NCI-H128 (cell line): ENCODE data around the gene NPC1L1.

ENCODE experiments used
- DNase-seq: peaks from one replicate; lab custom pipeline; 2025; ENCODE audit not compliant: unreplicated experiment; lab: John Stamatoyannopoulos, UW

NPC1L1 gene

DNA sequence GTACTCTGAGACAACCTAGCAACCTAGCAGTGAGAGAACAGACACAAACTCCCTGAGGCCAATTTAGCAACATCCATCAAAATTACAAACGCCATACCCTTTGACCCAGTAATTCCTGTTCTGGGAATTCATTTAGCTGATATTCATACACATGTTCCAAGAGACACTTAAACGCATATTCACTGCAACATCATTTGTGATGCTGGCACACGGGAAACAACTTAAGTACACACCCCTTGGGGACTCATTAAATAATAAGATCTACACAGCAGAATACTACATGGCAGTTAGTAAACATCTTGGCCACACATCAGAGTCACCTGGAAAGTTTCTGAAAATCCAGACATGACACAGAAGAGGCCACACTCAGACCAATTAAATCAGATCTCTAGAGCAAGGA lies 68.3 kb downstream of the NPC1L1 start:
- no peak for DNase-seq

DNA sequence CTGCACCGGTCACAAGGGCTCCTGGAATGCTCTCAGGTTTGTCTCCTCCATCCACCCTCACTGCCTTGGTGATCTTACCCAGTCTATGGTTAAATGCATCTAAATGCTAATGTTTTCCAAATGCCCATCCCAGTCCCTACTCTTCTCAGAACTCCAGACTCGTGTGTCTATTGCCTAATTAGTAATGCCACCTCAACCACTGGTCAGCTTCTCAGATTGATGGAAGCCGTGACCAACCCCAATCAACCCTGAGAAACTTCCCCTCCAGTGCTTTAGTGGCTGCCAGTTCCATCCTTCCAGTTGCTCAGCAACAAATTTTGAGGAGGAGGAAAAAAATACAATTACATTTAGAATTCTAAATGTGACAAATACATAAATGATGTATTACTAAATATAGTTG lies 69.3 kb downstream of the NPC1L1 start:
- no peak for DNase-seq

DNA sequence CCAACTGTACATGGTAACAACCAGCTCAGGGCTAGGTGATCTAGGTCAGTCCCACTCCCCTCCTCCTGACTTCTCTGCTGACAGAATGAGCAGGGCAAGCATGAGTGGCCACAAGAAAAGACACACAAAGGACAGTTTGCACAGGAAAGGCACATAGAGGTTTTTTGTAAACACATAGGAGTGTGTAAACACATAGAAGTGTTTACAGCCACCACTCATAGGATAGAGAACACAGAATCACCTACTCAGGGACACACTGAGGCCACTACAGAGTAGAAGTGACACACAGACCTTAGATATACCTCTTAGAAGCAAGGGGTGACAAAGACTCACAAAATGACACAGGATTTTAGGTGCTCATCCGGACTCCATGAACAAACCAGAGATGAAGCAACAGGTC lies 69.7 kb downstream of the NPC1L1 start:
- no peak for DNase-seq

DNA sequence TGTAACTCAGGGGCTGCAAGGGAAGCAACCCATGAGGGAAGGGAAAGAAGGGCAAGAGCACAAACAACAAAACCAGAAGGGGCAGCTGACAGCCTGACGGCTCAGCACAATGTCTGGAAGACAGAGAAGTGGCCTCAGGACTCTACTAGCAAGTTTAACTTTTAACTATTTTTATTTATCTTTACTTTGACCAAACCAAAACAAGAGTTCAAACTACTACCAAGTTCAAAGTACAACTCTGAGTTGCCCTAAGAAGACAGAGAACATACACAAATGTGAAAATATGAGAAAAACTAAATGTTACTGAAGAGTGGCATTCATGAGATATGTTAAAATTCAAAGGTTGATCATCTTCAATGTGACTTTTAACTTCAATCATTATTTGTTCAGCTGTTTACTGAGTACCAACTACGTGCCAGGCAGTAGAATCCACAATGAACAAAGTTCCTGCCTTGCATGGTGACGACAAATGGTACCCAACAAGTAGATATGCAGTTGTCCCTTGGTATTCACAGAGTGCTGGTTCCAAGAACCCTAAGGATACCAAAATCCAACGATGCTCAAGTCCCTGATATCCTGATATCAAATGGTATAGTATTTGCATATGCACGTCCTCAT lies 70.4 kb downstream of the NPC1L1 start:
- no peak for DNase-seq

DNA sequence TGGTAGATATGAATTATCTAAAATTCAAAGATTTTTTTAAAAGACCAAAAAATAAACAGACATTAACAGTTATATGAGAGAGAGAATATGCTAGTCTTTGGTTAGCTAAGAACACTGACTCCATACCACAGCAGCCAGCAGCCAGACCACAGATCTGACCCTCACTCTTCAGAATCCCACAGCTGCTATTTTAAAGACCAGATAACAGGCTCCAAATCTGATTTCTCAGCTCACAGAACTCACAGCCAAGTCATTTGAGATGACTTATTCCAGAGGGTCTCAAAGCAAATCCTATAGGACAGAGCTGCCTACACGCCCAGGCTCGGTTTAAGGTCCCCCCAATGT lies 71.0 kb downstream of the NPC1L1 start:
- DNase-seq, result no peak

DNA sequence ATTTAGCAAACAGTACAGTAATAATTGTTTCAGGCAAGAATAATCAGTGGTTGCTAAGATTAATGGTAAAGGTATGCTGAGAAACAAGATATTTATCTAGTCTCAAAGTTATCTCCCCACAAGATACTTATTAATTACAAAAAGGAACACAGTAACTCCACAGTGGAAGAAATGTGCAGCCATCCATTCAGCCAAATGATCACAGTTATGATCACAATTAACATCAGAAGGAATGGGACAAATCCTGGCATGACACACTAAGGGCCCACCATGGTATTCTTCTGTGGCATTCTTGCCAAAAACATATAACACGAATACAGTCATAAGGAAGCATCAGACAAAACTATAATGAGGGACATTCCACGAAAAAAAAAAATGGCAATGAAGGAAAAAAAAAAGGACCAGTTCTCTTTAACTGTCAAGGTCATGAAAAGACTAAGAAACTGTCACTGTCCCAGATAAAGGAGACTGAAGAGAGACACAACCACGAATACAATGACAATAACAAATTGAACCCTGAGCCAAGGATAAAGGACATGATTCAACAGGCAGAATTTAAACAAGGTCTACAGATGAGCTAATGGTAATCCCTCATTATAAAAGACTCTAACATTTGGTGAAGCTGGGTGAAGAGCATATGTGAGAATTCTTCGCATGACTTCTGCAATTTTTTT lies 71.5 kb downstream of the NPC1L1 start:
- DNase-seq, result no peak

DNA sequence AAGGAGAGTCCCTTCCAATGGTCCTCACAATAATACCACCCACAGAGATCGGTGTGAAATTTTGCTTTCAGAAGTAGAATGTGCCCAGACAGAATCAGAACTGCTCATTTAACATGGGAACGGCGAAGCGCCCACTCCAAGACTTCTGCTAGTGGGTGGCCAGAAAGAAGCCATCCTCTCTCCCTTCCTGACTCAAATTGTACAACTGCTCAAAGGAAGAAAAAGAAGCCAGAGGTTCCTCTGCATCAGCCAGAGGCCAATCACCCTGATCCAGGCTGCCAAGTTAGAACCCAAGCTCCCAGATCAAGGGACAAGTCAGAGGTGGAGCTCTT lies 73.9 kb downstream of the NPC1L1 start:
- DNase-seq, result no peak

DNA sequence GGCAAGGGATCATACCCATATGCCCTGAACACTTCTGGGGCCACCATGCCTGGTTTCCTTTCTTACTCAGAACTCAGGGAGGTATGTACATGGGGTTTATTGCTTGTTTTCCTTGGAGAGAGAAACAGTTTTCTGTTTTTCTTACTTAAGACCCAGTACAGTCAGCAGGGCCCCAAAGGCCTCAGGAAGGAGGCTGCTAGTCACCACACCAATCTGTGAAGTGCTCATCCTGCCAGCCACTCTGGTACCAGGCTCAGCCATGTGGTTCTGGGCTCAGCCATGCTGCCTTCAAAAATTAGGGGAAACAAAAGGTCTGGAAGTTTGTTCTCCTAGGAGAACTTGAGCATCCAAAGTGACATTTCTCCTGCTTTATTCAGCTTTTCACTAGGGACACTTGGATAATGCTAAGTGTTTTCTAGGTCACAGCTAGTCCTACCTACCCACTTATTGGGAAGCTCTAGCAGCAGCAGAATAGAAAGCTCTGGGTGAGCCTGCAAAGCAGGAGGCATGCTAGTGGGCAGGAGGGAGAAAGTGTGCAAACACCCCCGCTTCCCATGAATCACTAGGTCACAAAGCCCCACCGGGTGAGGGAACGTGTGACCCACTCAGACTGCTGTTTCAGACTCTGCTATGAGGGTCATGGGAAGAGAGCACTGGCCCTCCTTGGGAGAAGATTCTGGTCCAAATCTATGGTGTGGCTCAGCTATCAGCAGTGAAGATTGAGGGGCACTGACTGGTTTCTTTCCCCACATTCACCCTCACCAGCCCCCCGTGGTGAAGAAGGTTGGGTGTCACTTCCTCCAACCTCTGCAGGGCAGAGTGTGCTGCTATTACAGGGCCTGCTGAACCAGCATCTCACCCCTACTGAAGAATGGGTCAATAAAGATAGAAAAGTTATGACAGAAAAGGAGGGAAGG lies 74.6 kb downstream of the NPC1L1 start:
- no peak for DNase-seq

DNA sequence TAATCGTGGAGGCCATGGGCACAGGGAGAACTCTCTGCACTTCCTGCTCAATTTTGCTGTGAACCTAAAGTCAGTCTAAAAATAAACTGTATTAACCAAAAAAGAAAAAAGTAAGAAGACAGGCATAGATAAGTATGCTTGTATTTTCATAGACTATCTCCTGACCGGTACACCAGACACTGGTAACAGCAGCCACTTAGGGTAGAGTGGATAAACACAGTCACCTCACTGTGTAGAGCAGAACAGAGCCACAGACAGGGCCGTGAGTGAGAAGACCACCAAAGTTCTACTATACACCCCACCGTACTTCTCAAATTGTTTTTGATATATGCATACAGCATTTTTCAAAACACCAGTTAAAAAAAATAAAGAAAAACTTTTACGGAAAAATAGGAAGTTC lies 75.6 kb downstream of the NPC1L1 start:
- no peak for DNase-seq

DNA sequence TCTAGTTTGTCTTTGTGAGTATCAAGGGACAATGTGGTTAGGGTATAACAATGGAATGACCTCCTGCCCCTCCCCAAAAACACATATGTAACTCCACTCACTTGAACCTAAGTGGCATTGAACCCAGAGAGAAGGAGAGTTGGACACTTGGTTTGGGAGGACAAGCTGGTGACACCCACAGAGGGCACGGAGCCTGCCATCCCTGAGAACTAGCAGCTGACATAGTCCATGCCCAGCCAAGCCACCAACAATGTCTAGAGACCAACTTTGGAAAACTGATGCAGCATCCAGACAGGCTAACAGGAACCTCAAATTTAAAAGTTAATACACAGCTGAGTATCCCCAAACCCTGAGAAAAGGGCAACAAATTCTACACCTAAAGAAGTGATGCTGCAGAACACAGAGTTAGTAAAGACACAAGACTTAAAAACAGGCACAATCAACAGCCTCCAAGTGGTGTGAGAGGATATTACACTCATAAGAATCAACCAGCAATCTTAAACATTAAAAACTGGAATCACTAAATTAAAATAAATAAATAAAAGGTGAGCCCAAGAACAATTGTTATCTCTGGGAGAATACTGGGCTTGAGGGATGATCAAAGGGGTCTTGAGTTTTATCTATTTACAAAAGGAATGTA lies 77.8 kb downstream of the NPC1L1 start:
- no peak for DNase-seq
